Gastroesophageal sphincter (tissue), 3 donors: ENCODE results near the gene UVRAG.

Experiments used
- POLR2A ChIP-seq, 2 donors: fragments of 450-650 bp; IDR thresholded peaks; one replicate each; pipeline ENCODE4 v1.6.1; 2017; ENCODE audit warnings: antibody characterized with exemption in 2 of 2, mild to moderate bottlenecking in 2 of 2, moderate library complexity in 1 of 2
- TF ChIP-seq, protein P1 (sequence below), 4 experiments: fragments of 200-600 bp in 2 of 4; fragments of 450-650 bp in 2 of 4; sonication (generic) in 1 of 4; IDR thresholded peaks; one replicate each; pipeline ENCODE4 v1.5.1; 2017 to 2019; ENCODE audit warnings: antibody characterized with exemption in 4 of 4, mild to moderate bottlenecking in 2 of 4, moderate library complexity in 2 of 4

DNA sequence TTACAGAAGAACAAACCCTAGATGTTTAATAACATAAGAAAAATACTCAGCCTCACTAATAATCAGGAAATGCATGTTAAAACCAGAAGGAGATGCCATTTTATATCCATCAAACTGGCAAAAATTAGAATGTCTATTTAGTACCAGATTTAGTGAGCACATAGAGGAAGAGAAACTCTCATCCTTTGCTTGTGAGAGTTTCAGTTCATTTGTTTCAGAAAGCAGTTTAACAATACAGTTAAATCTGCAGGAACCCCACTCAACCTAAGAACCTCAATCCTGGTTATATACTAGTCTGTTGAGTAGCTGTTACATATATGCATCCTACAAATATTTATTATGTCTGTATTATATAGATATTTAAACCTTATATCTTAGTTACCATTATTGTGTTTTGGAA lies 218.7 kb downstream of the UVRAG start:
- TF ChIP-seq, protein P1, sequence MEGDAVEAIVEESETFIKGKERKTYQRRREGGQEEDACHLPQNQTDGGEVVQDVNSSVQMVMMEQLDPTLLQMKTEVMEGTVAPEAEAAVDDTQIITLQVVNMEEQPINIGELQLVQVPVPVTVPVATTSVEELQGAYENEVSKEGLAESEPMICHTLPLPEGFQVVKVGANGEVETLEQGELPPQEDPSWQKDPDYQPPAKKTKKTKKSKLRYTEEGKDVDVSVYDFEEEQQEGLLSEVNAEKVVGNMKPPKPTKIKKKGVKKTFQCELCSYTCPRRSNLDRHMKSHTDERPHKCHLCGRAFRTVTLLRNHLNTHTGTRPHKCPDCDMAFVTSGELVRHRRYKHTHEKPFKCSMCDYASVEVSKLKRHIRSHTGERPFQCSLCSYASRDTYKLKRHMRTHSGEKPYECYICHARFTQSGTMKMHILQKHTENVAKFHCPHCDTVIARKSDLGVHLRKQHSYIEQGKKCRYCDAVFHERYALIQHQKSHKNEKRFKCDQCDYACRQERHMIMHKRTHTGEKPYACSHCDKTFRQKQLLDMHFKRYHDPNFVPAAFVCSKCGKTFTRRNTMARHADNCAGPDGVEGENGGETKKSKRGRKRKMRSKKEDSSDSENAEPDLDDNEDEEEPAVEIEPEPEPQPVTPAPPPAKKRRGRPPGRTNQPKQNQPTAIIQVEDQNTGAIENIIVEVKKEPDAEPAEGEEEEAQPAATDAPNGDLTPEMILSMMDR (IDR thresholded peaks at IDR 0.05), result no peak
- TF ChIP-seq POLR2A (IDR thresholded peaks at IDR 0.05), result no peak
